Measurements from ENCODE around the gene SURF4. TPM values are rescaled to one million over a fixed set of nuclear protein-coding genes. Genes with fewer than 3 reads are reported as not detected.
"Not testable (repeated sequence)": the region's sequence is repeated elsewhere in the genome, so short reads cannot be mapped to it uniquely, and the experiment has no call there.

SURF4 gene
- total and polyA plus RNA-seq, 2 donors = 52.0 to 87.3 TPM

DNA sequence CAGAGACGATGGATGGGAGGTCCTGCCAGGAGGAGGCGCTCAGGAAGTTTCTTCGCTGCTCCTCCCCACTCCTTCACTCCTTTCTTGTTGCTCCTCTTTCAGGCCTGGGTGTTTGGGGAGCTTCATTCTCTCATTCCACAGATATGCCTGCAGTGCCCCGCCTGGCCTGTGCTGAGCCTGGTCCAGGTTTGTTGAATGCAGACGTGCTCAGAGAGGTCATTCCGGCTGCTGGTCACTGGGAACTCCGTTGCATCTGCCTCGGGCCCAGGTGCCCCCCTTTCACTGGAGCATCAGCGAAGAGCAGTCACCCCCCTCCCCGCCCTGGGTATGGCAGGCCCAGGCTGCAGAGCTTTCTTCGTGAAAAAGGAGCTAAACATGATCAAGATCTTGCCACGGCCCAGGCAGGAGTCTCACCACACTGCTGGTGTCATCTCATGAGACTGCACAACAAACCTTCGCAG lies 55.4 kb downstream of the SURF4 start:
- Histone ChIP-seq H3K4me3 (ENCODE audit: low read length in 2 of 2) (no peak overlapping the region), H3K27me3 (ENCODE audit: control insufficient read depth in 2 of 2, insufficient read depth in 1 of 2, low read length in 1 of 2) (peaks cover 0 to 4% of the 10 kb centered on the region in 2 donors), H3K27ac (ENCODE audit: low read depth in 1 of 2, low read length in 1 of 2) (no peak overlapping the region), H3K36me3 (ENCODE audit: control insufficient read depth in 2 of 2, insufficient read depth in 2 of 2, low read length in 1 of 2) (no peaks in the 10 kb centered on the region), H3K4me1 (ENCODE audit: control insufficient read depth in 2 of 2, insufficient read depth in 2 of 2, low read length in 2 of 2) (no peaks in the 10 kb centered on the region), H3K9me3 (ENCODE audit: control insufficient read depth in 2 of 2, insufficient read depth in 1 of 2, low read length in 1 of 2) (peaks cover 0 to 3% of the 10 kb centered on the region in 2 donors)
- WGBS = 94% methylated on average over 13 of the region's 13 CpGs
- DNase-seq (ENCODE audit: low read depth in 6 of 9, low spot score in 9 of 9) = no peak

GRCh38 chr9:133317551-133317950 lies 58.3 kb downstream of the SURF4 start:
- WGBS = 93% methylated on average over 13 of the region's 13 CpGs

GRCh38 chr9:133315997-133316396 lies 59.9 kb downstream of the SURF4 start:
- no peaks in the 10 kb centered on the region for H3K27me3 ChIP-seq (ENCODE audit: control insufficient read depth in 2 of 2, insufficient read depth in 1 of 2, low read length in 1 of 2)
- no peaks in the 10 kb centered on the region for H3K4me1 ChIP-seq (ENCODE audit: control insufficient read depth in 2 of 2, insufficient read depth in 2 of 2, low read length in 2 of 2)
- 89% methylated on average over 2 of the region's 2 CpGs for WGBS
- no peak overlapping the region for H3K27ac ChIP-seq (ENCODE audit: low read depth in 1 of 2, low read length in 1 of 2)
- no peaks in the 10 kb centered on the region for H3K36me3 ChIP-seq (ENCODE audit: control insufficient read depth in 2 of 2, insufficient read depth in 2 of 2, low read length in 1 of 2)
- H3K9me3 ChIP-seq (ENCODE audit: control insufficient read depth in 2 of 2, insufficient read depth in 1 of 2, low read length in 1 of 2) = no peaks in the 10 kb centered on the region
- DNase-seq (ENCODE audit: low read depth in 6 of 9, low spot score in 9 of 9) = no peak
- no peak overlapping the region for H3K4me3 ChIP-seq (ENCODE audit: low read length in 2 of 2)

More at GRCh38 chr9:133317551-133317950, 58.3 kb downstream of the SURF4 start:
- not testable (repeated sequence) for H3K4me1 ChIP-seq (ENCODE audit: control insufficient read depth in 2 of 2, insufficient read depth in 2 of 2, low read length in 2 of 2); H3K9me3 ChIP-seq (ENCODE audit: control insufficient read depth in 2 of 2, insufficient read depth in 1 of 2, low read length in 1 of 2); H3K4me3 ChIP-seq (ENCODE audit: low read length in 2 of 2); DNase-seq (ENCODE audit: low read depth in 6 of 9, low spot score in 9 of 9); H3K27me3 ChIP-seq (ENCODE audit: control insufficient read depth in 2 of 2, insufficient read depth in 1 of 2, low read length in 1 of 2); H3K27ac ChIP-seq (ENCODE audit: low read depth in 1 of 2, low read length in 1 of 2); H3K36me3 ChIP-seq (ENCODE audit: control insufficient read depth in 2 of 2, insufficient read depth in 2 of 2, low read length in 1 of 2)

Other genes with a start within 250 kb of the SURF4 start
- gene GBGT1, start 212.1 kb downstream of the SURF4 start, total RNA-seq = 3.0 TPM
- 5.3 TPM for gene GBGT1, start 212.1 kb downstream of the SURF4 start, polyA plus RNA-seq
- not detected for gene OBP2B, start 166.8 kb downstream of the SURF4 start, total RNA-seq
- gene OBP2B, start 166.8 kb downstream of the SURF4 start, polyA plus RNA-seq = 0.09 TPM
- 0.14 TPM for gene ABO, start 100.9 kb downstream of the SURF4 start, total RNA-seq
- 1.3 TPM for gene ABO, start 100.9 kb downstream of the SURF4 start, polyA plus RNA-seq
- 13.6 TPM for gene SURF6, start 39.9 kb downstream of the SURF4 start, total RNA-seq
- 17.2 TPM for gene SURF6, start 39.9 kb downstream of the SURF4 start, polyA plus RNA-seq
- gene MED22, start 27.9 kb downstream of the SURF4 start, total RNA-seq = 13.1 TPM
- 13.6 TPM for gene MED22, start 27.9 kb downstream of the SURF4 start, polyA plus RNA-seq
- 2,397 TPM for gene RPL7A, start 27.8 kb downstream of the SURF4 start, total RNA-seq
- 3,092 TPM for gene RPL7A, start 27.8 kb downstream of the SURF4 start, polyA plus RNA-seq
- gene SURF1, start 19.6 kb downstream of the SURF4 start, total RNA-seq = 31.9 TPM
- 84.0 TPM for gene SURF1, start 19.6 kb downstream of the SURF4 start, polyA plus RNA-seq
- gene SURF2, start 19.5 kb downstream of the SURF4 start, total RNA-seq = 21.9 TPM
- 34.0 TPM for gene SURF2, start 19.5 kb downstream of the SURF4 start, polyA plus RNA-seq
- 0.94 TPM for gene STKLD1, start 306 bp upstream of the SURF4 start, total RNA-seq
- gene STKLD1, start 306 bp upstream of the SURF4 start, polyA plus RNA-seq = 1.5 TPM
- gene REXO4, start 42.0 kb upstream of the SURF4 start, total RNA-seq = 20.4 TPM
- 17.5 TPM for gene REXO4, start 42.0 kb upstream of the SURF4 start, polyA plus RNA-seq
- gene ADAMTS13, start 46.3 kb upstream of the SURF4 start, total RNA-seq = 0.94 TPM
- gene ADAMTS13, start 46.3 kb upstream of the SURF4 start, polyA plus RNA-seq = 11.8 TPM
- gene CACFD1, start 83.9 kb upstream of the SURF4 start, total RNA-seq = 6.1 TPM
- gene CACFD1, start 83.9 kb upstream of the SURF4 start, polyA plus RNA-seq = 9.1 TPM
- gene SLC2A6, start 103.0 kb upstream of the SURF4 start, total RNA-seq = 2.0 TPM
- gene SLC2A6, start 103.0 kb upstream of the SURF4 start, polyA plus RNA-seq = 5.5 TPM
- gene MYMK, start 148.9 kb upstream of the SURF4 start, total RNA-seq = 0.47 TPM
- gene MYMK, start 148.9 kb upstream of the SURF4 start, polyA plus RNA-seq = 0.39 TPM
- 1.7 TPM for gene ADAMTSL2, start 158.6 kb upstream of the SURF4 start, total RNA-seq
- gene ADAMTSL2, start 158.6 kb upstream of the SURF4 start, polyA plus RNA-seq = 0.68 TPM
- gene FAM163B, start 233.3 kb upstream of the SURF4 start, total RNA-seq = 2.0 TPM
- gene FAM163B, start 233.3 kb upstream of the SURF4 start, polyA plus RNA-seq = 0.27 TPM

All from thymus (tissue), 11 donors.